Osteoblast (primary cell): ENCODE results near the gene PCDH9. TPM values are rescaled to one million over a fixed set of nuclear protein-coding genes. Genes with fewer than 3 reads are reported as not detected.

ENCODE experiments used
- DNase-seq: peaks from one replicate; pipeline ENCODE4 v3.0.0; 2011; ENCODE audit warnings: low spot score, mixed read lengths; ENCODE audit not compliant: insufficient read length; ENCODE audit errors: missing footprints
- H2AFZ ChIP-seq: 2 replicates; pipeline ENCODE4 v1.6.0; 2011; ENCODE audit warnings: mild to moderate bottlenecking, low read length
- H3K27ac ChIP-seq: 2 replicates; pipeline ENCODE4 v1.5.1; 2011; ENCODE audit warnings: mild to moderate bottlenecking, low read depth, low read length, moderate library complexity
- H3K27me3 ChIP-seq: 2 replicates; pipeline ENCODE4 v1.6.0; 2012; ENCODE audit warnings: mild to moderate bottlenecking, control low read depth, inconsistent platforms, low read length, moderate library complexity; ENCODE audit not compliant: insufficient read depth
- H3K36me3 ChIP-seq: 2 replicates; pipeline ENCODE4 v1.5.1; 2011; ENCODE audit warnings: mild to moderate bottlenecking, low read length, control low read depth, moderate library complexity; ENCODE audit not compliant: insufficient read depth
- H3K4me1 ChIP-seq: 2 replicates; pipeline ENCODE4 v1.5.1; 2011; ENCODE audit warnings: mild to moderate bottlenecking, low read length, control low read depth, moderate library complexity; ENCODE audit not compliant: insufficient read depth
- H3K4me2 ChIP-seq: 2 replicates; pipeline ENCODE4 v1.6.0; 2011; ENCODE audit warnings: mild to moderate bottlenecking, low read length; ENCODE audit not compliant: insufficient read depth
- H3K4me3 ChIP-seq: fragments of 200-600 bp; sonication (generic); 3 replicates; pipeline ENCODE4 v1.5.1; 2012; ENCODE audit warnings: mild to moderate bottlenecking, low read length, inconsistent platforms; ENCODE audit not compliant: insufficient read depth
- H3K79me2 ChIP-seq: 2 replicates; pipeline ENCODE4 v1.6.0; 2012; ENCODE audit warnings: mild to moderate bottlenecking, low read length, control low read depth, inconsistent platforms; ENCODE audit not compliant: insufficient read depth
- H3K9me3 ChIP-seq: 2 replicates; pipeline ENCODE4 v1.5.1; 2011; ENCODE audit warnings: low read depth, low read length, control low read depth
- H4K20me1 ChIP-seq: 2 replicates; pipeline ENCODE4 v1.6.0; 2012; ENCODE audit warnings: mild to moderate bottlenecking, low read length, control low read depth; ENCODE audit not compliant: insufficient read depth
- total RNA-seq: library from RNA; depleted of rRNA; stranded (reverse); fragments of >200 nt; gene quantifications from 2 replicates; pipeline ENCODE4 v1.2.3, GENCODE V29; 2012
- TF ChIP-seq, protein P1 (sequence below): IDR thresholded peaks from 2 replicates; pipeline ENCODE4 v1.5.1; 2011; ENCODE audit warnings: mild to moderate bottlenecking, low read depth, low read length, moderate library complexity; ENCODE audit errors: extremely low read depth

PCDH9 gene
- total RNA-seq, 1 donor: 1.1 TPM

DNA sequence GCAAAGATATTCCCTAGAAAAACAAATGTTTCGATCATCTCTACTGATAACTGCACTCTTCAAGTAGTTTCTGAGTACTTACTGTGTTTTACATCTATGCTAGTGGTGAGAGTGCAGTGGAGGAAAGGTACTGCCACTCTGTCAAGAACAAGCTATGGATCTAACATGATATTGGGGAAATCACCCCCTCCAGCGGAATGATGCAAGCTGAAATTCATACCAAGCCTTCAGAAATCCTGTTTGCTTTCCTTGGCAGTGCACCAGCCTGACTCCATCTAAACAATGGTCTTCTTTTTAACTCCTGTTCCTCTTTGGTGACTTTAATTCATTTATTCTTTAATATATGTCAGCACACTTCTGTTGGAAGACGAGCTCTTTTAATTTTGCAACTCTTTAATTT lies 238.0 kb downstream of the PCDH9 start:
- Histone ChIP-seq H3K79me2 (no peaks in the 10 kb centered on the region), H3K4me1 (no peaks in the 10 kb centered on the region), H2AFZ (no peak overlapping the region), H4K20me1 (no peaks in the 10 kb centered on the region), H3K9me3 (no peaks in the 10 kb centered on the region), H3K27me3 (no peaks in the 10 kb centered on the region), H3K27ac (no peak overlapping the region), H3K4me3 (no peak overlapping the region), H3K36me3 (no peaks in the 10 kb centered on the region), H3K4me2 (no peak overlapping the region)
- no peak for DNase-seq
- TF ChIP-seq, protein P1, sequence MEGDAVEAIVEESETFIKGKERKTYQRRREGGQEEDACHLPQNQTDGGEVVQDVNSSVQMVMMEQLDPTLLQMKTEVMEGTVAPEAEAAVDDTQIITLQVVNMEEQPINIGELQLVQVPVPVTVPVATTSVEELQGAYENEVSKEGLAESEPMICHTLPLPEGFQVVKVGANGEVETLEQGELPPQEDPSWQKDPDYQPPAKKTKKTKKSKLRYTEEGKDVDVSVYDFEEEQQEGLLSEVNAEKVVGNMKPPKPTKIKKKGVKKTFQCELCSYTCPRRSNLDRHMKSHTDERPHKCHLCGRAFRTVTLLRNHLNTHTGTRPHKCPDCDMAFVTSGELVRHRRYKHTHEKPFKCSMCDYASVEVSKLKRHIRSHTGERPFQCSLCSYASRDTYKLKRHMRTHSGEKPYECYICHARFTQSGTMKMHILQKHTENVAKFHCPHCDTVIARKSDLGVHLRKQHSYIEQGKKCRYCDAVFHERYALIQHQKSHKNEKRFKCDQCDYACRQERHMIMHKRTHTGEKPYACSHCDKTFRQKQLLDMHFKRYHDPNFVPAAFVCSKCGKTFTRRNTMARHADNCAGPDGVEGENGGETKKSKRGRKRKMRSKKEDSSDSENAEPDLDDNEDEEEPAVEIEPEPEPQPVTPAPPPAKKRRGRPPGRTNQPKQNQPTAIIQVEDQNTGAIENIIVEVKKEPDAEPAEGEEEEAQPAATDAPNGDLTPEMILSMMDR: no peak

DNA sequence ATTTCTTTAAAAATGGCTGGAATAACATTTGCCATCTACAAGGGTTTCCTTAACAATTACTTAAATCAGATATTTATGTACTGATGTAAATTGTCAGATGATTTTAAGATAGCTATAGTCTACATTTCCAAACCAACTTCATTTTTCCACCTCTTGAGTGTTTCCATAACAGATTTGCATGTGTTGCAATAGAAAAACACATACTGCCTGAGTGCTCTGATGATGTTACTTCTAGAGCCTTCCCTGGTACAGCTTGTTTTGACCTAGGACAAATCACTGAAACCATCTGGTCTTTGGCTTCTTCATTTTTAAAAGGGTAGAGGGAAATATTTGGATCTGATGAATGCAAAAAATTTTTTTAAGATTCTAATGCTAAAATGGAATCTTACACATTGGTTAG lies 245.9 kb downstream of the PCDH9 start:
- no peak for DNase-seq
- no peaks in the 10 kb centered on the region for H3K9me3 ChIP-seq
- H3K4me3 ChIP-seq: no peak overlapping the region
- H3K27me3 ChIP-seq: no peaks in the 10 kb centered on the region
- H3K4me1 ChIP-seq: no peaks in the 10 kb centered on the region
- no peaks in the 10 kb centered on the region for H3K79me2 ChIP-seq
- H3K27ac ChIP-seq: no peak overlapping the region
- H3K4me2 ChIP-seq: no peak overlapping the region
- H2AFZ ChIP-seq: no peak overlapping the region
- TF ChIP-seq, protein P1: no peak
- no peaks in the 10 kb centered on the region for H4K20me1 ChIP-seq
- no peaks in the 10 kb centered on the region for H3K36me3 ChIP-seq

GRCh38 chr13:66981912-66982311 lies 248.2 kb downstream of the PCDH9 start:
- Histone ChIP-seq H3K4me1 (no peaks in the 10 kb centered on the region), H3K36me3 (no peaks in the 10 kb centered on the region), H3K4me3 (no peak overlapping the region), H3K27ac (no peak overlapping the region), H3K9me3 (no peaks in the 10 kb centered on the region), H3K79me2 (no peaks in the 10 kb centered on the region), H2AFZ (no peak overlapping the region), H3K4me2 (no peak overlapping the region), H3K27me3 (no peaks in the 10 kb centered on the region), H4K20me1 (no peaks in the 10 kb centered on the region)
- TF ChIP-seq, protein P1: no peak
- no peak for DNase-seq

DNA sequence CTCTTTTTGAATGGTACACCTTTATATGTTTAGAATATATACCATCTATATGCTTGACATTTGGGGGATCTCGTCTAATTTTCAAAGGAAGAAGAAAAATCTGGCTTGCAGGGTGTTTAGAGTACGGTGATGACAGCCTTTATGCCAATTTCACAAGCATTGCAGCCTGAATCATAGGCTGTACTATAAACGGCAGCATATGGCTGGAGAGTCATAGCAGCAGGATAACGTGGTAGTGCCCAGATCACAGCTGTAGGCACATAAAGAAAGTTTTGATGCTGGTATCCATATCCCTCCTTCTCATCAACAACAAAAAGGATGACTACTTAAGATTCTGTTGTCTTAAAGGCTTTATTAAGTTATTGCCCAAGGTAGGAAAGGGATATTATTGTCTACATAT lies 253.0 kb downstream of the PCDH9 start:
- H3K4me1 ChIP-seq: no peaks in the 10 kb centered on the region
- H2AFZ ChIP-seq: no peak overlapping the region
- H3K4me3 ChIP-seq: no peak overlapping the region
- H3K4me2 ChIP-seq: no peak overlapping the region
- H3K27ac ChIP-seq: no peak overlapping the region
- H3K27me3 ChIP-seq: no peaks in the 10 kb centered on the region
- no peaks in the 10 kb centered on the region for H3K79me2 ChIP-seq
- no peaks in the 10 kb centered on the region for H3K9me3 ChIP-seq
- TF ChIP-seq, protein P1: no peak
- H4K20me1 ChIP-seq: no peaks in the 10 kb centered on the region
- no peaks in the 10 kb centered on the region for H3K36me3 ChIP-seq
- DNase-seq: no peak
